Stimulated activated CD4-positive, alpha-beta T cell treated with anti-CD3 and anti-CD28 coated beads, Interleukin-4, amount 100 ng/mL, for 4 hours (primary cell): ENCODE results near the gene FHL2.

Experiments
- DNase-seq, 2 experiments: peaks; one replicate each; pipeline ENCODE4 v3.0.0-alpha.2; 2020

Gene FHL2

GRCh38 chr2:105418522-105418921 lies 19.7 kb upstream of the FHL2 start:
- DNase-seq: no peak

- DNase-seq: no peak
These were observed 19.1 kb upstream of the FHL2 start for GRCh38 chr2:105417857-105418436.

GRCh38 chr2:105416156-105416555 lies 17.3 kb upstream of the FHL2 start:
- no peak for DNase-seq

GRCh38 chr2:105415007-105415406 lies 16.2 kb upstream of the FHL2 start:
- no peak for DNase-seq

- no peak for DNase-seq
These were observed 14.4 kb upstream of the FHL2 start for GRCh38 chr2:105413206-105413605.

- no peak for DNase-seq
These were observed 13.7 kb upstream of the FHL2 start for GRCh38 chr2:105412584-105412983.

GRCh38 chr2:105411720-105412407 lies 13.0 kb upstream of the FHL2 start:
- no peak for DNase-seq

- no peak for DNase-seq
These were observed 11.7 kb upstream of the FHL2 start for GRCh38 chr2:105410554-105410953.

- no peak for DNase-seq
These were observed 10.9 kb upstream of the FHL2 start for GRCh38 chr2:105409717-105410116.

- DNase-seq: no peak
These were observed 9.3 kb upstream of the FHL2 start for GRCh38 chr2:105407946-105408743.

- DNase-seq: no peak
These were observed 7.4 kb upstream of the FHL2 start for GRCh38 chr2:105406221-105406620.

- no peak for DNase-seq
These were observed 6.4 kb upstream of the FHL2 start for GRCh38 chr2:105405291-105405690.

GRCh38 chr2:105404736-105405135 lies 5.9 kb upstream of the FHL2 start:
- no peak for DNase-seq

- DNase-seq: no peak
These were observed 5.2 kb upstream of the FHL2 start for GRCh38 chr2:105403783-105404698.

- no peak for DNase-seq
These were observed 4.5 kb upstream of the FHL2 start for GRCh38 chr2:105403241-105403782.

- no peak for DNase-seq
These were observed 4.0 kb upstream of the FHL2 start for GRCh38 chr2:105402809-105403208.

GRCh38 chr2:105401867-105402266 lies 3.0 kb upstream of the FHL2 start:
- DNase-seq: no peak

- DNase-seq: no peak
These were observed 1.3 kb upstream of the FHL2 start for GRCh38 chr2:105400138-105400540.

- no peak for DNase-seq
These were observed 483 bp upstream of the FHL2 start for GRCh38 chr2:105399207-105399861.

- no peak for DNase-seq
These were observed 907 bp downstream of the FHL2 start for GRCh38 chr2:105397953-105398335.

- DNase-seq: no peak
These were observed 1.7 kb downstream of the FHL2 start for GRCh38 chr2:105397025-105397722.
